ENCODE results near the gene MRPL2. TPM values are rescaled to one million over a fixed set of nuclear protein-coding genes. Genes with fewer than 3 reads are reported as not detected.

The MRPL2 gene
- total RNA-seq, 1 donor from 2014 or later, result 55.2 TPM

DNA sequence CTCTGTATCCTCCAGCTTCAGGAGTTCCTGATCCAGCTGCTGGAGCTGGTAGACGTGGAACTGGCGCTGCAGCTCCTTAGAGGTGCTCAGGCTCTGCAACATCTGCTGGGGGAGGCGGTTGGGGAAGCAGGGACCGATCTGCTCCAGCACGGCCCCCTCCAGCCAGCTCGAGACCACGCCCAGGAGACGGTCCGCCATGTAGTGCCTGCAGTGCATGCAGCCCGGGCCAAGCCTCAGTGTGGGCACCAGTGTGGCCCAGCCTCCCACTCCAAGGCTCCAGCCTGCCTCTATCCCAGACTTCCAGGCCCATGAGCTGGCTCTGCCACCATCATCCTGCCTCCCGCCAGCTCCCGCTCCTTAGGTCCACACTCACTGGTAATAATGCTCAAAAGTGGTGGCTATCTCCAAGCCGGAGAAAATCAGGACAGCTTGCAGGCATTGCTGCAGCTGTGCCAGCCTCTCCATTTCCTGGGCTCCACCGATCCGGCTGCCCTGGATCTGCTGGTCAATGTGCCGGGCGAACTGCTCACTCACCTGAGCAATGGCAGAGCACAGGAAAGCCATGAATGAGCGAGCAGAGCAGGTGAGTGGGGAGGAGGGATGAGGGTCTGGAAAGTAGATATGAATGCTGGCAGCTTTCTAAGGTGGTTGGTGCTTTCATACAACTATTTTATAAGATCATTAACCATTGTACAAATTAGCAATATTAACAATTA lies 18.5 kb downstream of the MRPL2 start:
- TF ChIP-seq, protein P1, sequence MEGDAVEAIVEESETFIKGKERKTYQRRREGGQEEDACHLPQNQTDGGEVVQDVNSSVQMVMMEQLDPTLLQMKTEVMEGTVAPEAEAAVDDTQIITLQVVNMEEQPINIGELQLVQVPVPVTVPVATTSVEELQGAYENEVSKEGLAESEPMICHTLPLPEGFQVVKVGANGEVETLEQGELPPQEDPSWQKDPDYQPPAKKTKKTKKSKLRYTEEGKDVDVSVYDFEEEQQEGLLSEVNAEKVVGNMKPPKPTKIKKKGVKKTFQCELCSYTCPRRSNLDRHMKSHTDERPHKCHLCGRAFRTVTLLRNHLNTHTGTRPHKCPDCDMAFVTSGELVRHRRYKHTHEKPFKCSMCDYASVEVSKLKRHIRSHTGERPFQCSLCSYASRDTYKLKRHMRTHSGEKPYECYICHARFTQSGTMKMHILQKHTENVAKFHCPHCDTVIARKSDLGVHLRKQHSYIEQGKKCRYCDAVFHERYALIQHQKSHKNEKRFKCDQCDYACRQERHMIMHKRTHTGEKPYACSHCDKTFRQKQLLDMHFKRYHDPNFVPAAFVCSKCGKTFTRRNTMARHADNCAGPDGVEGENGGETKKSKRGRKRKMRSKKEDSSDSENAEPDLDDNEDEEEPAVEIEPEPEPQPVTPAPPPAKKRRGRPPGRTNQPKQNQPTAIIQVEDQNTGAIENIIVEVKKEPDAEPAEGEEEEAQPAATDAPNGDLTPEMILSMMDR (IDR thresholded peaks at IDR 0.05), result no peak
- Mint-ChIP-seq H3K27ac (ENCODE audit: unreplicated experiment) (no peak overlapping the region), H3K9me3 (ENCODE audit: unreplicated experiment) (no peaks in the 10 kb centered on the region)

DNA sequence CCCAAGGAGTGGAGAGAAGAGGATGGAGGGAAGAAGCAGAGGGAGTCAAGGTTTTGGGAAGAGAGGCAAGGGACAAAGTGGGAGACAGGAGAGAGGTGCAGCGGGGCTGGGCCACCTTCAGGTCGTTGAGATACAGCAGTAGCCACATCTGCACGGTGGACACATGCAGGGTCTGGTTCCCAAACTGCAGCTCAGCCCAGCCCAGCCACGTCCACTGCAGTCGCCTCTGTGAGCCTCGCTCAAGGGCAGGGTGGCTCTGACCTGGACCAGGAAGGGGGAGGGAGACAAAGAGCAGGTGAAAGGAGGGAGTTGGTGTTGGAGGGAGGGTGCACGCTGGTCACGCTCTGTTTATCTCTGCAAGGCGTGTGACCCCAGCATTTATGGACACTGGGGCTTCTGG lies 20.5 kb downstream of the MRPL2 start:
- H3K36me3 Mint-ChIP-seq (ENCODE audit: unreplicated experiment), result peaks cover 45% of the 10 kb centered on the region
- H3K27me3 Mint-ChIP-seq (ENCODE audit: unreplicated experiment), result no peaks in the 10 kb centered on the region
- H3K4me1 Mint-ChIP-seq (ENCODE audit: unreplicated experiment), result no peaks in the 10 kb centered on the region
- TF ChIP-seq, protein P1 (IDR thresholded peaks at IDR 0.05), result no peak
- H3K4me3 Mint-ChIP-seq (ENCODE audit: unreplicated experiment), result no peak overlapping the region
- no peak overlapping the region for H3K27ac Mint-ChIP-seq (ENCODE audit: unreplicated experiment)
- H3K9me3 Mint-ChIP-seq (ENCODE audit: unreplicated experiment), result no peaks in the 10 kb centered on the region
- DNase-seq (ENCODE audit: extremely low spot score, unreplicated experiment), result no peak

More for the DNA sequence above, 18.5 kb downstream of the MRPL2 start:
- DNase-seq (ENCODE audit: extremely low spot score, unreplicated experiment), result no peak
- Mint-ChIP-seq H3K36me3 (ENCODE audit: unreplicated experiment) (peaks cover 52% of the 10 kb centered on the region), H3K4me3 (ENCODE audit: unreplicated experiment) (no peak overlapping the region), H3K4me1 (ENCODE audit: unreplicated experiment) (no peaks in the 10 kb centered on the region), H3K27me3 (ENCODE audit: unreplicated experiment) (no peaks in the 10 kb centered on the region)

DNA sequence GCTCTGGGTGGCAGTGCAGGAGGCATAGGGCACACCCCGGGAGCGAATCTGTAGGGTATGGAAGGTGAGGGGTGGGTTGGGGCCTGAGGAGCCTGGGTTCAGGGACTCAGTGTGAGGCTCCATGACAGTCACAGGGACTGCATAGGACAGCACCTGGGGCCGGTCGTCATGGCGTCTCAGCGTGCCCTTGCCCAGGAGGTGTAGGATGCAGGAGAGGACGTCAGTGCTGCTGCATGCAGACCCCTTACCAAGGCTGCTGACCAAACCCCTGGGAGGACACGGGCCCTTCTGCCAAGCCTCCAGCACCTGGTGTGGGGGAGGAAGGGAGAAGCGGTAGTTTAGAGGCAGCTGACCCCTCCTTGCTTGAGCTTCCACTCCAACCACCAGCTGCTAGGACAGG lies 21.5 kb downstream of the MRPL2 start:
- TF ChIP-seq, protein P1 (IDR thresholded peaks at IDR 0.05), result no peak
- no peaks in the 10 kb centered on the region for H3K4me1 Mint-ChIP-seq (ENCODE audit: unreplicated experiment)
- peaks cover 42% of the 10 kb centered on the region for H3K36me3 Mint-ChIP-seq (ENCODE audit: unreplicated experiment)
- H3K27me3 Mint-ChIP-seq (ENCODE audit: unreplicated experiment), result no peaks in the 10 kb centered on the region
- no peak for DNase-seq (ENCODE audit: extremely low spot score, unreplicated experiment)
- H3K9me3 Mint-ChIP-seq (ENCODE audit: unreplicated experiment), result no peaks in the 10 kb centered on the region
- H3K4me3 Mint-ChIP-seq (ENCODE audit: unreplicated experiment), result no peak overlapping the region
- H3K27ac Mint-ChIP-seq (ENCODE audit: unreplicated experiment), result no peak overlapping the region

DNA sequence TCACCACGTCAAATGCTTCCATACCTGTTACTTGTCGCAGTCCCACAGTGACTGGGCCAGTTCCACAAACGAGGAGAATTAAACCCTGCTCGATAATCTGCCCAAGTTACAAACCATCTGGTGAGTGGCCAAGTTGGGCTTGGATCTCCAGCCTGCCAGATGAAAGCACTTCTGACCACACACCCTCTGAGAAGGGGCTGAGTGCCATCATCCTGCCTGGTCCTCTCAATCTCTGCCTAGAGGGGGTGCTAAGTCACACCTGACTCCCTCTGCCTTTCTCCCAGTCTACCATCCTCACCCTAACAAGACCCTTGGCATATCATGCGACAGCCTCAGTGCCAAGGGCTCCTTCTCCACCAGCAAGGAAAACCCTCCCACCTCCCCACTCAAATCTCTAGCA lies 22.0 kb downstream of the MRPL2 start:
- TF ChIP-seq, protein P1 (IDR thresholded peaks at IDR 0.05), result no peak
- Mint-ChIP-seq H3K27me3 (ENCODE audit: unreplicated experiment) (no peaks in the 10 kb centered on the region), H3K4me3 (ENCODE audit: unreplicated experiment) (no peak overlapping the region), H3K4me1 (ENCODE audit: unreplicated experiment) (no peaks in the 10 kb centered on the region), H3K27ac (ENCODE audit: unreplicated experiment) (no peak overlapping the region), H3K36me3 (ENCODE audit: unreplicated experiment) (peaks cover 39% of the 10 kb centered on the region), H3K9me3 (ENCODE audit: unreplicated experiment) (no peaks in the 10 kb centered on the region)
- DNase-seq (ENCODE audit: extremely low spot score, unreplicated experiment), result no peak

DNA sequence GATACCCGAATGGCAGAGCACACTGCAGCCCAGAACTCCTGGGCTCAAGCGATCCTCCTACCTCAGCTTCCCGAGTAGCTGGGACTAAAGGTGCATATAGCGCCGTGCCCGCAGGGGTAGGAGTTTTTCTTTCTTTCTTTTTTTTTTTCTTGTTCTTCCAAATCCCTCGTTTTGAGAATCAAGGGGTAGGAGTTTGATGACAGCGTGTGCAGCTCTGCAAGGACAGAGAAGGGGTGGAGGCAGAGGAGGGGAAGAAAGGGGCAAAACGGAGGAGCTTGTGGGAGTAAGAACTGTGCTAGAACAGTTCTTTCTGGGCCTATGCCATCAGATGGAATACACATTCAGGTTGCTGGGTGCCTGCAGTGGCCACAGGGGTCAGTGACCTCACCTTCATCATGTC lies 22.5 kb downstream of the MRPL2 start:
- DNase-seq (ENCODE audit: extremely low spot score, unreplicated experiment), result no peak
- Mint-ChIP-seq H3K27ac (ENCODE audit: unreplicated experiment) (no peak overlapping the region), H3K27me3 (ENCODE audit: unreplicated experiment) (no peaks in the 10 kb centered on the region), H3K36me3 (ENCODE audit: unreplicated experiment) (peaks cover 43% of the 10 kb centered on the region), H3K9me3 (ENCODE audit: unreplicated experiment) (no peaks in the 10 kb centered on the region), H3K4me3 (ENCODE audit: unreplicated experiment) (no peak overlapping the region), H3K4me1 (ENCODE audit: unreplicated experiment) (no peaks in the 10 kb centered on the region)
- TF ChIP-seq, protein P1 (IDR thresholded peaks at IDR 0.05), result no peak
